GM10266 (cell line): ENCODE data around the gene MLST8.
"Not testable (repeated sequence)": the region's sequence is repeated elsewhere in the genome, so short reads cannot be mapped to it uniquely, and the experiment has no call there.

ENCODE experiments used
- DNase-seq: peaks from one replicate; pipeline ENCODE4 v3.0.0; 2012; ENCODE audit errors: extremely low spot score
- CTCF ChIP-seq: IDR thresholded peaks from 2 replicates; pipeline ENCODE4 v1.5.1; 2012; ENCODE audit warnings: mild to moderate bottlenecking, low read depth; ENCODE audit not compliant: control insufficient read depth, insufficient read depth; ENCODE audit errors: missing control alignments

The MLST8 gene

GRCh38 chr16:2197765-2198164 lies 7.5 kb upstream of the MLST8 start:
- no peak for TF ChIP-seq CTCF
- DNase-seq = no peak

DNA sequence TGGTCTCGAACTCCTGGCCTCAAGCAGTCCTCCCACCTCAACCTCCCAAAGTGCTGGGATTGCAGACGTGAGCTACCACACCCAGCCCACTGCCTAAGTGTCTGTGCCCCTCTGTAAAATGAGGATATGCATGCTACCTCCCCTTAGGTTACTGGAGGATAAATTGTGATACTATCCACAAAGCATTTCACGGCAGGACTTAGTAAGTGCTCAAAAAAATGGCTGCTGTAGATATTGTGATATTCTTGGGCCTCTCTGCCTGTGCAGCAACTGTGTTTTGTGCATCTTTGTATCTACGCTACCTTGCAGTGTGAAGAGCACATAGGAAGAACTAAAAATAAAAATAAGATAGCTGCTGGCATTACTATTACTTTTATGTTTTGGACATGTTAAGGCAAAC lies 7.0 kb upstream of the MLST8 start:
- no peak for DNase-seq
- TF ChIP-seq CTCF = no peak

GRCh38 chr16:2199095-2199494 lies 6.2 kb upstream of the MLST8 start:
- DNase-seq = no peak
- no peak for TF ChIP-seq CTCF

DNA sequence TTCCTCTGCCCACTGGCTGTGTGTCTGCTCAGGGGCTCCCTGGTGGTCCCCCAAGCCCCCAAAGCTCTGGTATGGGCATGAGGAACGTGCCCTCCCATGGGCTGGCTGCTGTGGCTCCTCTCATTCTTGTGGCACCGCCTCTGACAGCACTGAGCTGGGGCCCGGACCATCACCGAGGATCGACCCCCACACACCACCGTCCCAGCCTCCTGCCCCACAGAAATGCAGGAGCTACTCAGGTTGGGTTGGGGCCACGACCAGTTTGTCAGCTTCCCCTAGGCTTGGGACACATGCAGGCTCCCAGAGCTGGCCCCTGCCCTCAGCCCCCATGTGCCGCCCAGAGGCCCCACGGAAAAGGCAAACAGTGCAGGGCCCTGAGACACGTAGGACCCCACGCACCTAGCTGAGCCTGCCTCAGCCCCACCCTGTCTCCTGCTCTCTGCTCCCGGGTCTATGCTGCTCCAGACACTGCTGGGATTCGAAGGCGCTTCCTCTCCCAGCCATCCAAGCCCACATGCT lies 5.6 kb upstream of the MLST8 start:
- no peak for TF ChIP-seq CTCF
- DNase-seq = no peak

- no peak for TF ChIP-seq CTCF
- DNase-seq = no peak
Measured at GRCh38 chr16:2200313-2200712, 4.9 kb upstream of the MLST8 start.

- DNase-seq = not testable (repeated sequence)
Measured at GRCh38 chr16:2203119-2203688, 2.0 kb upstream of the MLST8 start.

GRCh38 chr16:2204416-2205103 lies 694 bp upstream of the MLST8 start:
- no peak for DNase-seq
- no peak for TF ChIP-seq CTCF
